HepG2 (cell line): ENCODE measurements around the gene PRDM8.

Experiments used
- ARHGAP35 ChIP-seq: sonication (generic); formaldehyde crosslinking; IDR thresholded peaks from 2 replicates; pipeline ENCODE4 v1.9.0; 2022; ENCODE audit warnings: mild to moderate bottlenecking, inconsistent platforms, moderate library complexity, missing genetic modification reagents, borderline replicate concordance
- CHD4 ChIP-seq: fragments of 200-600 bp; sonication (generic); IDR thresholded peaks from 2 replicates; pipeline ENCODE4 v1.7.0; 2017; ENCODE audit warnings: mild to moderate bottlenecking, low read length, borderline replicate concordance
- CTCF ChIP-seq: sonication (generic); formaldehyde crosslinking; IDR thresholded peaks from 2 replicates; pipeline ENCODE4 v1.5.0; 2020; ENCODE audit warnings: mild to moderate bottlenecking, missing genetic modification reagents, moderate library complexity
- EP300 ChIP-seq, 3 experiments: sonication (generic) in 1 of 3; formaldehyde crosslinking in 1 of 3; IDR thresholded peaks; 2 replicates each; pipeline versions ENCODE4 v1.5.1 to v1.6.1; 2011 to 2020; ENCODE audit warnings: low read depth in 2 of 3, low read length in 2 of 3, borderline replicate concordance in 1 of 3, improper control_type of control experiment in 1 of 3, mild to moderate bottlenecking in 1 of 3, missing genetic modification reagents in 1 of 3, moderate library complexity in 1 of 3
- HMG20A ChIP-seq: IDR thresholded peaks from 2 replicates; pipeline ENCODE4 v1.6.1; 2016; ENCODE audit warnings: borderline replicate concordance
- IRF9 ChIP-seq: sonication (generic); formaldehyde crosslinking; IDR thresholded peaks from 2 replicates; pipeline ENCODE4 v1.8.0; 2022; ENCODE audit warnings: missing genetic modification reagents, mild to moderate bottlenecking, borderline replicate concordance
- PHF8 ChIP-seq: sonication (generic); formaldehyde crosslinking; IDR thresholded peaks from 2 replicates; pipeline ENCODE4 v1.5.0; 2020; ENCODE audit warnings: missing genetic modification reagents
- POLR2A ChIP-seq, 2 experiments: IDR thresholded peaks; 2 replicates each; pipeline ENCODE4 v1.6.1; 2011; ENCODE audit warnings: low read depth in 2 of 2, low read length in 2 of 2, mild to moderate bottlenecking in 1 of 2, moderate library complexity in 1 of 2; ENCODE audit not compliant: insufficient read depth in 1 of 2
- RCOR2 ChIP-seq: IDR thresholded peaks from 2 replicates; pipeline ENCODE4 v1.6.1; 2016; ENCODE audit warnings: missing biosample characterization, missing genetic modification reagents
- SP1 ChIP-seq, 2 experiments: fragments of 450-650 bp in 1 of 2; sonication (generic) in 1 of 2; formaldehyde crosslinking in 1 of 2; IDR thresholded peaks; 2 replicates each; pipeline versions ENCODE4 v1.4.0 to v1.6.1; 2016 to 2020; ENCODE audit warnings: missing genetic modification reagents in 1 of 2
- TOPORS ChIP-seq: sonication (generic); formaldehyde crosslinking; IDR thresholded peaks from 2 replicates; pipeline ENCODE4 v1.8.0; 2023; ENCODE audit warnings: mild to moderate bottlenecking, missing genetic modification reagents
- USF2 ChIP-seq, 2 experiments: sonication (generic) in 1 of 2; formaldehyde crosslinking in 1 of 2; IDR thresholded peaks; 2 replicates each; pipeline versions ENCODE4 v1.5.1 to v1.6.1; 2011 to 2020; ENCODE audit warnings: borderline replicate concordance in 1 of 2, low read depth in 1 of 2, low read length in 1 of 2, mild to moderate bottlenecking in 1 of 2, missing genetic modification reagents in 1 of 2, moderate library complexity in 1 of 2
- ZHX1 ChIP-seq: sonication (generic); formaldehyde crosslinking; IDR thresholded peaks from 2 replicates; pipeline ENCODE4 v1.8.1; 2022; ENCODE audit warnings: low read depth, mild to moderate bottlenecking, missing genetic modification reagents
- ZMYM4 ChIP-seq: sonication (generic); formaldehyde crosslinking; IDR thresholded peaks from 2 replicates; pipeline ENCODE4 v1.8.1; 2023; ENCODE audit warnings: mild to moderate bottlenecking, missing genetic modification reagents

- no peak for TF ChIP-seq RCOR2 (CRISPR knock-in tag)
- no peak for TF ChIP-seq ARHGAP35 (CRISPR knock-in tag)
- no peak for TF ChIP-seq POLR2A (IDR thresholded peaks at IDR 0.05; ENCODE audit: insufficient read depth in 1 of 2, low read depth in 2 of 2, low read length in 2 of 2)
- TF ChIP-seq SP1 (IDR thresholded peaks at IDR 0.05) = no peak
- no peak for TF ChIP-seq SP1 (CRISPR knock-in tag; IDR thresholded peaks at IDR 0.05)
- TF ChIP-seq HMG20A (CRISPR knock-in tag) = no peak
- no peak for TF ChIP-seq TOPORS (CRISPR knock-in tag)
- TF ChIP-seq IRF9 (CRISPR knock-in tag) = no peak
- TF ChIP-seq ZMYM4 = no peak
- TF ChIP-seq EP300 (IDR thresholded peaks at IDR 0.05; ENCODE audit: low read depth in 2 of 2, low read length in 2 of 2) = no peak
- no peak for TF ChIP-seq EP300 (CRISPR knock-in tag; IDR thresholded peaks at IDR 0.05; ENCODE audit: borderline replicate concordance)
- TF ChIP-seq CTCF = no peak
- no peak for TF ChIP-seq ZHX1 (CRISPR knock-in tag)
- no peak for TF ChIP-seq USF2 (IDR thresholded peaks at IDR 0.05; ENCODE audit: low read depth, low read length)
- no peak for TF ChIP-seq USF2 (CRISPR knock-in tag; IDR thresholded peaks at IDR 0.05; ENCODE audit: borderline replicate concordance)
- TF ChIP-seq PHF8 = no peak
- TF ChIP-seq CHD4 = no peak
Observed at GRCh38 chr4:80229128-80229527, 31.8 kb downstream of the PRDM8 start.
